ENCODE results near the gene AIMP1. TPM values are rescaled to one million over a fixed set of nuclear protein-coding genes. Genes with fewer than 3 reads are reported as not detected.

Gene AIMP1
- total and polyA plus RNA-seq, 10 of the 15 experiments (the other 5 are each of a cell fraction or from before 2014, with no cell fraction given), result 18.6 to 131 (median 56.5) TPM

DNA sequence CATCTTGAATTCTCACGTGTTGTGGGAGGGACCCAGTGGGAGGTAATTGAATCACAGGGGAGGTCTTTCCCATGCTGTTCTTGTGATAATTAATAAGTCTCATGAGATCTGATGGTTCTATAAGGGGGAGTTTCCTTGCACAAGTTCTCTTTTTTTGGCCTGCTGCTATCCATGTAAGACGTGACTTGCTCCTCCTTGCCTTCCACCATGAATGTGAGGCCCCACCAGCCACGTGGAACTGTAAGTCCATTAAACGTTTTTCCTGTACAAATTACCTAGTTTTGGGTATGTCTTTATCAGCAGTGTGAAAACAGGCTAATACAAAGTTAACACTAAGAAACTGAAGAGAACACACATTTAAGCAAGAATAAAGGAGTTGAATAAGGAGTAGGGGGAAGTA lies 16.4 kb upstream of the AIMP1 start:
- DNase-seq (ENCODE audit: low read depth, low spot score) (no peak), ATAC-seq (no peak), FAIRE-seq (no peak)
- Histone ChIP-seq H3K79me2 (ENCODE audit: control insufficient read depth, insufficient read depth, low read length) (no peaks in the 10 kb centered on the region), H2AFZ (ENCODE audit: control insufficient read depth, low read depth, low read length) (no peak overlapping the region), H3K9me3 (replicated peaks; ENCODE audit: control insufficient read depth, insufficient read depth, low read length) (no peaks in the 10 kb centered on the region), H3K27me3 (replicated peaks in 1 of 2; ENCODE audit: control insufficient read depth in 2 of 2, insufficient read depth in 2 of 2, low read length in 1 of 2) (no peaks in the 10 kb centered on the region), H3K27ac (ENCODE audit: control insufficient read depth, insufficient read depth) (no peak overlapping the region), H3K4me1 (ENCODE audit: control insufficient read depth, insufficient read depth, low read length) (no peaks in the 10 kb centered on the region), H3K4me2 (ENCODE audit: control insufficient read depth, insufficient read depth) (no peak overlapping the region), H4K20me1 (ENCODE audit: control insufficient read depth, insufficient read depth) (no peaks in the 10 kb centered on the region), H3K9ac (ENCODE audit: control insufficient read depth, insufficient read depth, low read length) (no peak overlapping the region), H3K4me3 (no peak overlapping the region), H3K36me3 (ENCODE audit: control insufficient read depth in 2 of 2, insufficient read depth in 2 of 2, low read length in 1 of 2) (peaks cover 0 to 4% of the 10 kb centered on the region in 2 experiments; a peak in 1 of 4 replicates)
- 85% methylated on average over 4 of the region's 4 CpGs for WGBS (ENCODE audit: insufficient coverage, insufficient replicate concordance, low lambda C conversion rate, missing lambda C conversion rate)
- ChIA-PET SMC1A (ENCODE audit: uncharacterized antibody, unreplicated experiment) (interaction anchor here (0.6 kb wide), 1 partner anchor 24 kb away, joined by 5 read pairs; no protein-coding TSS in a partner anchor), CTCF (interaction anchor here (1.4 kb wide), 1 partner anchor 15 kb away, joined by 6 read pairs; the partner anchor contains the start of genes AIMP1 and TBCK), RAD21 (ENCODE audit: unreplicated experiment) (no interaction called here), POLR2A (no interaction called here)
- intact Hi-C loops (cut with micrococcal nuclease; ENCODE audit: unreplicated experiment), result no loop called here
- BruUV-seq (replicated peaks), result no TSS peak
- TF ChIP-seq, protein P1, sequence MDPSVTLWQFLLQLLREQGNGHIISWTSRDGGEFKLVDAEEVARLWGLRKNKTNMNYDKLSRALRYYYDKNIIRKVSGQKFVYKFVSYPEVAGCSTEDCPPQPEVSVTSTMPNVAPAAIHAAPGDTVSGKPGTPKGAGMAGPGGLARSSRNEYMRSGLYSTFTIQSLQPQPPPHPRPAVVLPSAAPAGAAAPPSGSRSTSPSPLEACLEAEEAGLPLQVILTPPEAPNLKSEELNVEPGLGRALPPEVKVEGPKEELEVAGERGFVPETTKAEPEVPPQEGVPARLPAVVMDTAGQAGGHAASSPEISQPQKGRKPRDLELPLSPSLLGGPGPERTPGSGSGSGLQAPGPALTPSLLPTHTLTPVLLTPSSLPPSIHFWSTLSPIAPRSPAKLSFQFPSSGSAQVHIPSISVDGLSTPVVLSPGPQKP (IDR thresholded peaks at IDR 0.05; ENCODE audit: low read depth, low read length), result no peak
- no peak for TF ChIP-seq WRNIP1 (IDR thresholded peaks at IDR 0.05; ENCODE audit: borderline replicate concordance, low read depth, low read length)
- no peak for TF ChIP-seq RAD21 (IDR thresholded peaks at IDR 0.05; ENCODE audit: insufficient read depth, low read depth, low read length)
- in situ Hi-C loops (cut with MboI), result no loop called here

DNA sequence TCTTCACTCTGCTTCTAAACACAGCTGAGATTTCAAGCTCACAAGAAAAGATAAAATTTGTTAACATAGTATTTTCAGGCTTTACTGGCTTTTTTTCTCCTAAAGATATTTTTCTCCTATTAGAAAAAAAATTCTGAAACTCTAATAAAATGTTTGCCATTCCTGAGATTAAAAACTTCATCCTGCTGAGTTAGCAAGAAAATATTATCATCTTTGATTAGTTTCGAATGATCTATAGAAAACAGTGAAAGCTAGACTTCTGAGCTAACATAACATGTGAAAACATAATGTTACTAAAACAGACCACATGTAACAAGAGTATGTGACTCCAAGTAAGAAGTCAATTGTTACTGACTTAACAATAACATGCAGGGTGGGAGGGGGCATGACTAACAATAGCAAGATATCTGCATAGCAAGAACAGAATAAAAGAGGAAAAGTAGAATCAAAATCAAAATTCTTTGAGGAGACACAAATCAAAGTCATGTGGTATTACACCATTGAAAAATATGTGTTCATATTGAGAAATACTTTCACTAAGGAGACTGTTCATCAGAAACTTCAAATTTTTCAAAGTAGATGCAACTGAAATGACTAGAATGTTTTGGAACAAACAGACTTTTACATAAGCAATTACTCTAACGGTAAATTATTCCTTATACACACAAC lies 14.8 kb upstream of the AIMP1 start:
- SMC1A ChIA-PET (ENCODE audit: uncharacterized antibody, unreplicated experiment), result interaction anchor here (0.7 to 1.3 kb wide), 3 partner anchors 11 to 34 kb away, joined by 3 to 5 read pairs (median 3); no protein-coding TSS in a partner anchor
- RAD21 ChIA-PET (ENCODE audit: unreplicated experiment), result no interaction called here
- H3K79me2 ChIP-seq (ENCODE audit: control insufficient read depth, insufficient read depth, low read length), result no peaks in the 10 kb centered on the region
- TF ChIP-seq EED (IDR thresholded peaks at IDR 0.05; ENCODE audit: low read depth) (no peak), MEF2B (IDR thresholded peaks at IDR 0.05; ENCODE audit: partially characterized antibody, poor library complexity, severe bottlenecking) (no peak), NFYB (IDR thresholded peaks at IDR 0.05; ENCODE audit: insufficient read depth, low read depth, low read length) (no peak), POLR2A (IDR thresholded peaks at IDR 0.05; ENCODE audit: low read depth, low read length) (no peak), PAX8 (IDR thresholded peaks at IDR 0.05) (no peak)
- TF ChIP-seq, protein P2, sequence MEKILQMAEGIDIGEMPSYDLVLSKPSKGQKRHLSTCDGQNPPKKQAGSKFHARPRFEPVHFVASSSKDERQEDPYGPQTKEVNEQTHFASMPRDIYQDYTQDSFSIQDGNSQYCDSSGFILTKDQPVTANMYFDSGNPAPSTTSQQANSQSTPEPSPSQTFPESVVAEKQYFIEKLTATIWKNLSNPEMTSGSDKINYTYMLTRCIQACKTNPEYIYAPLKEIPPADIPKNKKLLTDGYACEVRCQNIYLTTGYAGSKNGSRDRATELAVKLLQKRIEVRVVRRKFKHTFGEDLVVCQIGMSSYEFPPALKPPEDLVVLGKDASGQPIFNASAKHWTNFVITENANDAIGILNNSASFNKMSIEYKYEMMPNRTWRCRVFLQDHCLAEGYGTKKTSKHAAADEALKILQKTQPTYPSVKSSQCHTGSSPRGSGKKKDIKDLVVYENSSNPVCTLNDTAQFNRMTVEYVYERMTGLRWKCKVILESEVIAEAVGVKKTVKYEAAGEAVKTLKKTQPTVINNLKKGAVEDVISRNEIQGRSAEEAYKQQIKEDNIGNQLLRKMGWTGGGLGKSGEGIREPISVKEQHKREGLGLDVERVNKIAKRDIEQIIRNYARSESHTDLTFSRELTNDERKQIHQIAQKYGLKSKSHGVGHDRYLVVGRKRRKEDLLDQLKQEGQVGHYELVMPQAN (conservative IDR thresholded peaks at IDR 0.05), result no peak
- TF ChIP-seq, protein P3, sequence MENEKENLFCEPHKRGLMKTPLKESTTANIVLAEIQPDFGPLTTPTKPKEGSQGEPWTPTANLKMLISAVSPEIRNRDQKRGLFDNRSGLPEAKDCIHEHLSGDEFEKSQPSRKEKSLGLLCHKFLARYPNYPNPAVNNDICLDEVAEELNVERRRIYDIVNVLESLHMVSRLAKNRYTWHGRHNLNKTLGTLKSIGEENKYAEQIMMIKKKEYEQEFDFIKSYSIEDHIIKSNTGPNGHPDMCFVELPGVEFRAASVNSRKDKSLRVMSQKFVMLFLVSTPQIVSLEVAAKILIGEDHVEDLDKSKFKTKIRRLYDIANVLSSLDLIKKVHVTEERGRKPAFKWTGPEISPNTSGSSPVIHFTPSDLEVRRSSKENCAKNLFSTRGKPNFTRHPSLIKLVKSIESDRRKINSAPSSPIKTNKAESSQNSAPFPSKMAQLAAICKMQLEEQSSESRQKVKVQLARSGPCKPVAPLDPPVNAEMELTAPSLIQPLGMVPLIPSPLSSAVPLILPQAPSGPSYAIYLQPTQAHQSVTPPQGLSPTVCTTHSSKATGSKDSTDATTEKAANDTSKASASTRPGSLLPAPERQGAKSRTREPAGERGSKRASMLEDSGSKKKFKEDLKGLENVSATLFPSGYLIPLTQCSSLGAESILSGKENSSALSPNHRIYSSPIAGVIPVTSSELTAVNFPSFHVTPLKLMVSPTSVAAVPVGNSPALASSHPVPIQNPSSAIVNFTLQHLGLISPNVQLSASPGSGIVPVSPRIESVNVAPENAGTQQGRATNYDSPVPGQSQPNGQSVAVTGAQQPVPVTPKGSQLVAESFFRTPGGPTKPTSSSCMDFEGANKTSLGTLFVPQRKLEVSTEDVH (IDR thresholded peaks at IDR 0.05; ENCODE audit: low read depth, partially characterized antibody), result no peak

More for the DNA sequence above, 14.8 kb upstream of the AIMP1 start:
- in situ Hi-C loops (cut with MboI), result no loop called here
- Histone ChIP-seq H4K20me1 (ENCODE audit: control insufficient read depth, insufficient read depth) (no peaks in the 10 kb centered on the region), H3K27ac (ENCODE audit: control insufficient read depth, insufficient read depth) (no peak overlapping the region), H3K9ac (ENCODE audit: control insufficient read depth, insufficient read depth, low read length) (no peak overlapping the region), H3K36me3 (ENCODE audit: control insufficient read depth in 2 of 2, insufficient read depth in 2 of 2, low read length in 1 of 2) (peaks cover 0 to 4% of the 10 kb centered on the region in 2 experiments; a peak in 1 of 4 replicates), H3K9me3 (replicated peaks; ENCODE audit: control insufficient read depth, insufficient read depth, low read length) (no peaks in the 10 kb centered on the region), H3K4me3 (no peak overlapping the region), H2AFZ (ENCODE audit: control insufficient read depth, low read depth, low read length) (no peak overlapping the region), H3K4me2 (ENCODE audit: control insufficient read depth, insufficient read depth) (no peak overlapping the region), H3K27me3 (replicated peaks in 1 of 2; ENCODE audit: control insufficient read depth in 2 of 2, insufficient read depth in 2 of 2, low read length in 1 of 2) (no peaks in the 10 kb centered on the region), H3K4me1 (ENCODE audit: control insufficient read depth, insufficient read depth, low read length) (no peaks in the 10 kb centered on the region)
- WGBS (ENCODE audit: insufficient coverage, insufficient replicate concordance, low lambda C conversion rate, missing lambda C conversion rate), result 96% methylated on average over 2 of the region's 2 CpGs
- ATAC-seq, result no peak
- no peak for FAIRE-seq
- CTCF ChIA-PET, result interaction anchor here (1.4 kb wide), 1 partner anchor 14 kb away, joined by 6 read pairs; the partner anchor contains the start of genes AIMP1 and TBCK
- intact Hi-C loops (cut with micrococcal nuclease; ENCODE audit: unreplicated experiment), result no loop called here
- DNase-seq (ENCODE audit: low read depth, low spot score), result no peak
- POLR2A ChIA-PET, result no interaction called here
- BruUV-seq (replicated peaks), result no TSS peak
